GM18505 (cell line): ENCODE data around the gene AK5.

Experiments used
- ATAC-seq: cut with Tn5 transposase; IDR thresholded peaks from one replicate; pipeline ENCODE4 v1.9.1; 2021; ENCODE audit not compliant: unreplicated experiment
- POLR2A ChIP-seq: IDR thresholded peaks from 4 replicates; pipeline ENCODE4 v1.6.1; 2011; ENCODE audit warnings: borderline replicate concordance; ENCODE audit not compliant: insufficient read depth, insufficient read length; ENCODE audit errors: extremely low read depth

AK5 gene

DNA sequence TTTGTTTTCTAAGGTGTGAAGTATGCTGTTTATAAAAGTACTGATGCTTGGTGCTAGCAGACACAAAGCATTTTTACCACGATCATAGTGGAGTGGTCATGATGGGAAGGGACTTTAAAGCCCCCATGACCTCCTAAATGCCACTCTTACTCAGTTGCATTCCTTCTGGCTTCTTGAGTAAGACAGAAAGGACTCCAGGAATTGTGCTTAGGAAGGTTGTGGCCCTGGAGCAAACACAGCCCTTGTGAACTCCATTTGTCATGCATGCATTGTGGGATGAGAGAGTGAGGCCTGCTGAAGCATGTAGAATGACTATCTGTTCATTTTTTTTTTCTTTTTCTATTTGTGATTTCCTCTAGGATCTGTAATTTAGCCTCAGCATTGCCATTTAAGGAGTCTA, 34.2 kb downstream of the AK5 start:
- ATAC-seq, result no peak
- TF ChIP-seq POLR2A, result no peak

DNA sequence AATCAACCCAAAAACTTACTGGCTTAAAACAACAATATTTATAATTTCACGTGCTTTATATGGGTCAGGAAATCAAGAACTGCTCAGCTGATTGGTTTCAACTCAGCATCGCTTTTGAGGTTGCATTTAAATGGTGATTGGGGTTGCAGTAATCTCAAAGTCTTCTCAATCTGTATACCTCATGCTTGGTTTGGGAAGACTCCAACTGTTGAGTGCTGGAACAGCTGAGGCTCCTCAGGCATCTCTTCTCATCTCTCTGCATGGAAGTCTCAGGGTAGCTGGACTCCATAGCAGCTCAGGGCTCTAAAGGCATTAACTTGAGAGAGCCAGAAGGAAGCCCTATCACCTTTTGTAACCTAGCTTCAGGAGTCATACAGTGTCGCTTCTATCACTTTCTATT, 35.1 kb downstream of the AK5 start:
- TF ChIP-seq POLR2A, result no peak
- ATAC-seq, result no peak

DNA sequence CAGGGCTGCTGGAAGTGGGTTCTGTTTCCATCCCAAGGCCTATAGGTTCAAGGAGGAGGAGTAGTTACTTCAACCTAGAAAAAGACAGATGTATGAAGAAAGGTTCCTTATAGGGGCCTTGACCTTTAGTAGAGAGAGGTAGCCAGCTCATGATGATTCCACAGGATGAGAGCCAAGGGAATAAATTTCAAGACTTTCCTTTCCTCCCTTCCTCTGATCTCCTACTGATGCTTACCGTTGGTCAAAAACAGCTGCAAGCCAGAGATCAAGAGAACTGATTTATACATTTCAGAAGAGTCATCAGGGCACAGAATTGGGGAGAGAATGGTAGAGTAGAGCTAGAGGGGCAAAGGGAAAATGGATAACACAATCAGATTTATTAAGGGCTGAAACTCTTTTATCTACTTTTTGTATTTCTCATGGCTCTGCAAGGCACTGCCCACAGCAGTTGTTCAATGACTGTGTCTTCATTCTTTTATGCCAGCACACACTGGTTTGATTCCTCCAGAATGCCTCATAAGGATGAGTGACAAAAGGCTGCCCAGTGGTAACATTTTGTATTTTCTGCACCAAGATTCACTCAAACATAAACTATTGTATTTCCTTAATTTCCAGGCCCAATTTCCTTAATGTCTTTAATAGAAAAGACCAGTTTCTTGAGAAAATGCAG, 37.4 kb downstream of the AK5 start:
- no peak for ATAC-seq
- no peak for TF ChIP-seq POLR2A

DNA sequence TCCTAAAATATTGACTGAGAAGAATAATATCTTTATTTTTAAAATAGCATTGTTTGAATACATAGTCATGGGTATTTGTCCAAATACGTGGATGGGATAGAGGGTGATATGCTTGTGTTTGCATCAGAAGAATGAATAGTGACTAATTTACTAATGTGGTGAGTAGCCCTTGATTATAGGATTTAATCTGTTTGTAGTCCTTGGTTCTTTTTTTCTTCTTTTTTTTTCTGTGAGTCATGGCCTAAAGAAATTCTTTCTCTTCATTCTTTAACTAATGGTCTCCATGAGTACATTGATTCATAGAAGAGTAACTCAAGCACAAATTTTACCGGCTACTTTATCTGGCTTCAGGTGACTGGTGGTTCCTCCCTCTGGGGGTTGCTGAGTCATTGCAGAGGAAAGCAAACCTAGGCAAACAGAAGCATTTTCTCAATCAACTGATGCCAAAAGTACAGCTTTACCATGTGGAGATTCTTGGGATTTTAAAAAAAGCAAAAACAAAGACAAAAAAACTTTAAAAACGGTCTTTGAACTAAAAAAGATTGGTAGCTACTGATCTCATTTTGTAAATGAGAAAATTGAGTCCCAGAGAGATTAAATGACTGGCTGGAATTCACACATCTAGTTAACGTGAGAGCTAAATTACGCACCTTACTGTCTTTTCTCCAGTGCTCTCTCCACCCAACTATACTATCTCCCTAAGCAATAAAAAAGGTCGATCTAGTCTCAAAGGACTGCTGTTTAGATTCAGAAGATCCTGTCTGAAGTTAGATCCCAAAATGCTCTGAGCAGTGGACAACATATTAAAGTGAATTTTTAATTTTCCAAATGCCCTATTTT, 40.5 kb downstream of the AK5 start:
- ATAC-seq, result no peak
- TF ChIP-seq POLR2A, result no peak

DNA sequence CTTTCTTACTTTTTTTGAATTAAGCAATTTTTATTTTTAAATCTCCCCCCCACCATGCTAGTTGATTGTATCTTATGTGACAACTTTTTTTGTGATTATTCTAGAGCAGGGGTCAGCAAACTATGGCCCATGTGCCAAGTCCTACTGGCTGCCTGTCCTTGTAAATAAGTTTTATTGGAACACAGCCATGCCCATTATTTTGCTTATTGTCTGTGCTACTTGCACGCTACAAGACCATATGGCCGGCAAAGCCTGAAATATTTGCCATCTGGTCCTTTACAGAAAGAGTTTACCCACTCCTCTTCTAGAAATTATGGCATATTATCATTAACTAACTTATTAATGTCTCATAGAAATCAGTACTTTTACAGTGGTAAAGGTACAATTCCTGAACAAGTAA, 51.7 kb downstream of the AK5 start:
- ATAC-seq, result no peak

DNA sequence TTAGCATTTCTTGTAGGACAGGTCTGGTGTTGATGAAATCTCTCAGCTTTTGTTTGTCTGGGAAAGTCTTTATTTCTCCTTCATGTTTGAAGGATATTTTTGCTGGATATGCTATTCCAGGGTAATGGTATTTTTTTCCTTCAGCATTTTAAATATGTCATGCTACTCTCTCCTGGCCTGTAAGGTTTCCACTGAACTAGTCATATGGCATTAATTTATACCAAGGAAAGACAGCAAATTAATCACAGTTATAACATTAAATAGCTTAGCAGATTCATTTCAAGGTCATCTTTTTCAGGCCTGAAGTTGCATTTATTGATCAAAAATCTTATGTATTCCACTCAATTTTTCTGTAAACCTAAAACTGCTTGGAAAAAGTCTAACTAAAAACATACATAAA, 54.9 kb downstream of the AK5 start:
- no peak for ATAC-seq
- no peak for TF ChIP-seq POLR2A

More for the DNA sequence above, 51.7 kb downstream of the AK5 start:
- TF ChIP-seq POLR2A, result no peak

DNA sequence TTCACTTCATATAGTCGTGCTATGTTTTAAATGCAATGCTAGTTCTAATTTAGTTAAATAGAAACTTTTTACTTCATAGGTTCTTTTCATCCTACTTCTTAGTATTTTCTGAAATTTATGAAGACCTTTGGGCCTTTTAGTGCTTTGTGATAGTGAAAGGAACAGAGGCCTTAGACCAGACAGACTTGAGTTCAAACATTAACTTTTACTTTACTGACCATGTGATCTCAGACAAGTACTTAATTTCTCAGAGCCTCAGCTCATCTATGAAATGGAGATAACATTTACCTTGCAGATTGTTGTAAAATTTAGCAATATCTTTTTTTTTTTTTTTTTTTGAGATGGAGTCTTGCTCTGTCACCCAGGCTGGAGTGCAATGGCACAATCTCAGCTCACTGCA, 57.5 kb downstream of the AK5 start:
- ATAC-seq, result no peak

DNA sequence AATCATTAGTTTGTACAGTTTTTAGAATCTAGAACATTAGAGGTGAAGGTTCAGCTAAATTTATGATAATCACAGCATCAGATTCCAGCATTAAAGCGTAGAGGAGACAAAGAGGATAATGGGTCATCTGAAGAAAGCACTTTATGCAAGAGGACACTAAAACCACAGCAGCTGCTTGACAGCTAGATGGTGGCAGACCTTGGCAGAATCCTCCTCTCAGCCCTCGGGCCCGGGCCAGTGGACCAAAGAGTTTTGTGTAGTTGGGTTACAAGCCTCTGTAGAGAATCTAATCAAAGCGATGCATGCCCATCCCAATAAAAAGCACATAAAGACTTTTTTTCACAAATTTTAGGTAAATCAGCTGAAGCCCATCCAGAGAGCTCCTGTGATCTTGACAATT, 59.4 kb downstream of the AK5 start:
- no peak for ATAC-seq
- TF ChIP-seq POLR2A, result no peak

More for the DNA sequence above, 57.5 kb downstream of the AK5 start:
- TF ChIP-seq POLR2A, result no peak

DNA sequence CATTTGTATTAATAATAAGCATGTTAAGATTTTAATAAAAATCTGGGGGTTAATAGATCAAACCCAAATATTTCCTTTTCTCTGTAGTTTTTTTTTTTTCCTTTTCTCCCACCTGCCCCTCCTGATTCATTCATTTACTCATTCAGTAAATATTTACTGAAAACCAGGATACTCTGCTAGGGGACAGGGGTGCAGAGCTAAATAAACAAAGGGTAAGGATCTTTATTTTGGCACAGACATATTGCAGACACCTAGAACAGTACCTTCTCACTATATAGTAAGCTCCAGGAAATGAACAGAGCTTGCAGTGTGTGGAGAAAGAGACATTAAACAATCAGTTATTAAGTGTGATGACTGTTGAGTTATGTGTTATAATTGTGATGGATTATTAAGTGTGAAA, 60.9 kb downstream of the AK5 start:
- no peak for ATAC-seq
- no peak for TF ChIP-seq POLR2A

DNA sequence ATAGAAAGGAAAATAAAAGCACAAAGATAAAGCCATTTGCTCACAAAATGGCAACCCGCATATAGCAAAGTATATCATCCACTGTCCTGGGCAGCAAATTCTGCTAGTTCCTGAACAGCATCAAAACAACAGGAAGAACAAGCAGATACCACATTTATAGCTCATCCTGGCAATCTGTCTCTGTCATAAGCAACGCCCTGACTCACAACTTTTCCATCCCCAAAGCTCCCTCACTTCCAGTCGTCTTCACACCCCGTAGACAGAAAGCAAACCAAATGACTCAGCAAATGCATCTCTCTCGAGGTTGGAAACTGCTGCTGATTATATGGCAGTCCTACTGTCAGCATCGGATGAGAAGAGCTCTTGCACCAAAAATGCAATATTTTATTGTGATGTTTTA, 65.8 kb downstream of the AK5 start:
- TF ChIP-seq POLR2A, result no peak
- no peak for ATAC-seq

DNA sequence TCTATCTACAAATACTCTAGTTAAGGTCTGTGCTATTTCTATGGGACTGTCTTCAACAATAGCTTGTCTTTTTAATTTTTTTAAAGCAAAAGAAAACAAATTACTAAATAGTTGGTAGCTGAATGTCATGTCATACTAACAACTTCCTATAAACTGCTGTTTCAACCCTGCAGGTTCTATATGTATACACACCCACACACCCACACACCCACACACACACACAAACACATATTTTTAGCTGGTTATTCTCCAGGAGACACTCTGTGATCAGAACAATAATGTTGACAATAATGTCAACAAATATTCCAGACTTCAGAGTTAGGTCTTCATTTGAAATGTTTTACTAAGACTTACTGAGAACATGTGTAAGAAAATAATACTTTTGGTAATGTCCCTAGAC, 66.7 kb downstream of the AK5 start:
- TF ChIP-seq POLR2A, result no peak
- ATAC-seq, result no peak

DNA sequence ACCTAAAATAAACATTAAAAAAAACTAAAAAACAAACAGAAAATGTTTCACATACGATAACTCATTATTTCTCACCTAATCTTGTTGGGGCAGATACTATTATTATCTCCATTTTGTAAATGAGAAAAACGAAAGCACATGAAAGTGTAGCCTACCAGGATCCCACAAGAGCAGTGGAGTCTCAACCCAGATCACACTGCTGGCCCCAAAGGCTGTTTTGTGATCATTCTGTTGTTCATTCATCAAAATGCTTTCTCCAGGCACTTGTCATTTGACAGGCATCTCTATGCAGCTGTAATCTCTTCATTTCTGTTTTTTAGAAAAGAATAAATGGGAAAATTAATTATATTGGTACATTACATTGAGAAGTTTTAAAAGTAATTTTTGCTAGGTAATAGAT, 67.5 kb downstream of the AK5 start:
- TF ChIP-seq POLR2A, result no peak
- ATAC-seq, result no peak

DNA sequence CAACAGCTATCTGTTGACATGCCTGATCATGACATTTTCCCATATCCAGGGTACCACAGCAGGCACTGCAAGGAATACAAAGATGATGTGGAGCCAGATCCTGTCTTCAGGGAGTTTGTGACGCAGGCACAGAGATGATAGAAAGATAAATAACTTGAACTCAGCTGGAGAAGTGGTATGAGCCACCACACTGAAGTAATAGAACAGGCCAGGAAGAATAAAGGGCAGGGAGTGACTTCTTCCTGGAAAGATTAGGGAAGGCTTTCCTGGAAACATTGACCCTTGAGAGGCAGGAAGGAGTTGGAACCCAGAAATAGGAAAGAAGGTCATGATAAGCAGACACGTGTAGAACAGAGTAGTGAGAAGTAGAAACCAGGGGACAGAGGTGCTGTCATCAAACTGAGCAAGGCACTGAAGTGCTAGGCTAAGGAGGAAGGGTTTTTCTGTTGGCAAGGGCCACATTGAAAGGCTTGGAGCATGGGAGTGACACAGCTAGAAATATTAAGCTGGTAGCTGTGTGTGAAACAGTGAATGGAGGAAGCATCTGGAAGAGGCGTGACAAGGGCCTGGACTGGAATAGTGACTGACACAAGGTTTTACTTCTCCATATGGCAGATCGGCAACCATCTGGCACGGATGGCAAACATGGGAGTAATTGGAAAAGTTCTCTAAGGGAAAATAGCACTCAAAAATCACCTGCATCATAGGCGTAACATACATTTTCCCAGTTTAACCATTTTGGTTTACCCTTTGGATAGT, 68.4 kb downstream of the AK5 start:
- no peak for TF ChIP-seq POLR2A
- no peak for ATAC-seq
